ENCODE data around the gene TIGD1. TPM values are rescaled to one million over a fixed set of nuclear protein-coding genes. Genes with fewer than 3 reads are reported as not detected.
"Not testable (repeated sequence)": the region's sequence is repeated elsewhere in the genome, so short reads cannot be mapped to it uniquely, and the experiment has no call there.

TIGD1 gene
- total RNA-seq, 1 donor from 2014 or later = 1.8 TPM

DNA sequence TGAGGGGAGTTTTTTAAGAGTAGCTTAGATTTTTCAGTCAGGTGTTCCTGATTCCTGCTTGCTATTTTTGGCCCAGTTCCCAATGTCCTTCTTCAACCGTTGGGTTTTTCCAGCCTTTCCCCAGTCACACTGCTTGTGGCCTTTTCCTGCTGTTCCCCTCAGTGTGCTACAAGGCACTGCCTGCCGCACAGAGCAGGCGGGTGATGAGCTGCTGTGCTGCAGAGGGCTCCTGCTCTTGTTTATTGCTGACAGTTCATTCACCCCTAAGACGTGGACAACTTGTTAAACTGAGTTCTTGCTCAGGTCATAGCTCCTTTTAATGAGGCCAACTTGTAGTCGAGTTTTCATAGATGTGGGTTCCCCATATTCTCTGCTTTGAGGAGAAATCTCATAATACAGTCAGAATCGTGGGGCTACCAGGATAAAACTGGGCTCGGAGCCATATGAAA lies 20.7 kb upstream of the TIGD1 start:
- DNase-seq (ENCODE audit: low read depth in 2 of 2) = peak in 1 of 2 donors; percentile 83

DNA sequence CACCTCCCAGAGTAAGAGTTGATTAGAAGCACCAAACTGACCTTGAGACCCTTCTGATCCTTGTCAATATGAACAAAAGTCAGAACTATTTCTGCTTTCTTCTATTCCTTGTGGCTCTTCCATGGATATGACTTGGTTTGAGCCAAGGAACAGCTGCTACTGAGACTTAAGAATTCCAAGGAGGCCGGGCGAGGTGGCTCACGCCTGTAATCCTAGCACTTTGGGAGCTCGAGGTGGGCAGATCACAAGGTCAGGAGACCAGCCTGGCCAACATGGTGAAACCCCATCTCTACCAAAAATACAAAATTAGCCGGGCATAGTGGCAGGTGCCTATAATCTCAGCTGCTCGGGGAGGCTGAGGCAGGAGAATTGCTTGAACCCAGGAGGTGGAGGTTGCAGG lies 20.1 kb upstream of the TIGD1 start:
- not testable (repeated sequence) for DNase-seq (ENCODE audit: low read depth in 2 of 2)

DNA sequence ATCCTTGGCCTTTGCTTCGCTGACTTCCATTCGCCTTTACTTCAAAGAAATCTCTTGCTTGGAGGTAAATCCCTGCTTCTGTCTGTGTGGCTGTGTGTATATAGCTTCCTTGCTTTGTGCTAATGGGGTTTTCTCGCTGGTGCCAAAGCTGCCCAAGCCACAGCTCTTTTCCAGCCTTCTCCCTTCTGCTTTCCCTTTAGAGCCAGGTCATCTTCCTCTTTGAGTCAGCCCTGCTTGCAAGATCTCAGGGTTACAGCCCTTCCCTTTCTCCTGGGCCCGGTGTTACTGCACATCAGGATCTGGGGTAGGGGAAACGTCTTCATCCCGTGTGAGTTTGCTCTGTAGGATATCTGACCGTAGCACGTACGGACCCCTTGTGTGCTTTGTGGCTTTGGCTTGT lies 19.2 kb upstream of the TIGD1 start:
- DNase-seq (ENCODE audit: low read depth in 2 of 2) = no peak

DNA sequence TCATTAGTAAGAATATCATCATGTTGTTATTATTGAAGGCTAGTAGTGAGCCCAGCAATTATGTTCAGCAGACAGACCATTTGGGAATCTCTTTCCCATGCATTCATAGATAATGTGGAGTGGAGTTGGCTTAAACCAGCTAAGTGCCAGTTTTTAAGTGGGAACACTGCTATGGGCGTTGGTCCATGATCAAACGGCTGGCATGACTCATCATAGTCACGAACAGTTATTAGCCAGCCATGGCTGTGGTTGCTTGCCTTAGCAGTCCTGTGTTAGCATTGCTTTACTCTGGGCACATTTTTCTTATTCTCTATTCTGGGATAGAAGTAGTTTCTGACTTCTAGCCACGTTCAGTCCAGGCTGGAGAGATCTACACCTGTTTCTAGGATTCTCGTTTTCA lies 17.8 kb upstream of the TIGD1 start:
- DNase-seq (ENCODE audit: low read depth in 2 of 2) = peak in 1 of 2 donors; percentile 71

DNA sequence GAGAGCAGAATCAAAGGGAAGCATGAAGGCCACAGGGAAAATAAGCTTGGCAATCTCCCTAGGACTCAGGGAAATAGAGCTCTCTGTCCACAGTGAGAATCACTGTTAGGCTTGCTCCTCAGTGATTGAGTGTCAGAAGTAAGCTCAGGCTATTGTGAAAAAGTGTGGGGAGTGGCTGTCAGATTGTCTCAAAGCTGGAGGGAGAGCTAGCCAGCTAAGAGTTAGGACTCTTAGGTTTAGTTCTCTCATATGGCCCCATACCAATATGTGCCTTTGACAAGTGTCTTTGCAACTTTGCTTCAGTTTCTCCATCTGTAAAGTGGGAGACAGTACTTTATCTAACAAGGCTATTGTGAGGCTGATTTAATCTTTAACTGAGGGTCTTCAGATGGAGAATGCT lies 17.4 kb upstream of the TIGD1 start:
- no peak for DNase-seq (ENCODE audit: low read depth in 2 of 2)

DNA sequence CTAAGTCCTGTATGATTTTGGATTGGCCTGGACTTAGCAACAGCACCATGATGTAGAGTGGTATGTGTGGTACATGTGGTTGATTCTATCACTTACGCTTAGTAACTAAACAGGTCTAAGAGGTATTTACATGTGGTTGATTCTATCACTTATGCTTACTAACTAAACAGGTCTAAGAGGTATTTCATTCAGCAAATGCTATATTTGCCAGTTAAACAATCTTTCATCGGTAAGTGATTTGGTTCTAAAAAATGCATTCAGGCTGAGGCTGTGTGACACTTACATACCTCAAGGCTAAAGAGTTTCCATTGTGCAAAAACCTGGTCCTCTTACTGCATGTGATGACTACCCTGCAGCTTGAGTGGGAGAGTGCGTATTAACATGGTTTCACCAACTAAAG lies 13.2 kb upstream of the TIGD1 start:
- no peak for DNase-seq (ENCODE audit: low read depth in 2 of 2)

DNA sequence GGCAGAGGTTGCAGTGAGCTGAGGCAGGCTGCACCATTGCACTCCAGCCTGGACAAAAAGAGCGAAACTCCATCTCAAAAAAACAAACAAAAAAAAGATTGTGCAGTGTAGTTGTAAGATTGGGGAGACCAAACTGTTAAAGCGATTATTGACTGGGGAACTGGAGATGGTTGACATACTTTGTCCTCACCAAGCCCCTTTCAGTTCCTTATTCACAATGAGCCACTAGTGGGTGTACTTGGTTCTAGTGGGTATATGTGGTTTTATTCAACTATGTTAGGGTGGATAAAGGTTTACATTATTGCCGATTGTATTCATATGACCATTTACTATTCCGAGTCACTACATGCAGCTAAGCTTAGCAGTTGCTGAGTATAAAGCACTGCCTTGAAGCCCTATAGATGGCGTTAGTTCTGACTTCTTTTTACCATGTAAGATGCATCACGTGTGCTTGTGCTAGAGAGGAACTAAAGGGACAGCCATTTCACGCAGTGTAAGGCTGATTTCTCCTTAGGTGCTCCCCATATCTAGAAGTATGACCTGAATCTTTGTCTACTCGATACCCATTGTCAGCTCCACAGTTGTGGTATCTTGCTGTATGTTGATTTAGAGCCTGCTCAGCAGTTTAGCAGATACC lies 12.3 kb upstream of the TIGD1 start:
- no peak for DNase-seq (ENCODE audit: low read depth in 2 of 2)

DNA sequence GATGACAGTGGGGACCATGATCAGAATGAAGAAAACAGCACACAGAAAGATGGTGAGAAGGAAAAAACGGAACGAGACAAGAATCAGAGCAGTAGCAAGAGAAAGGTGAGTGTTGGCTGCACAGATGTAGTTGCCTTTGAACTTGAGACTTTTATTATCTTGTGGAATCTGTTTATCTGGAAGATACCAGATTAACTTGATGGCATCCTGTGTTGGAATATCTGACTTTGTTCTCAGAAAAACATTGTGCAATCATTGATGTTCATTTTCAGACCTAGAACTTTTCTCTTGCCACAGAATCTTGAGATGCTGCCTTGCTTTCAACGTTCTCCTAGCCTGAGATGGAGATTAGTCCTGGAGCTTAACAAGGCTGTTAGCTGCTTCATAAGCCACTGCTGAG lies 6.1 kb upstream of the TIGD1 start:
- DNase-seq (ENCODE audit: low read depth in 2 of 2) = no peak

DNA sequence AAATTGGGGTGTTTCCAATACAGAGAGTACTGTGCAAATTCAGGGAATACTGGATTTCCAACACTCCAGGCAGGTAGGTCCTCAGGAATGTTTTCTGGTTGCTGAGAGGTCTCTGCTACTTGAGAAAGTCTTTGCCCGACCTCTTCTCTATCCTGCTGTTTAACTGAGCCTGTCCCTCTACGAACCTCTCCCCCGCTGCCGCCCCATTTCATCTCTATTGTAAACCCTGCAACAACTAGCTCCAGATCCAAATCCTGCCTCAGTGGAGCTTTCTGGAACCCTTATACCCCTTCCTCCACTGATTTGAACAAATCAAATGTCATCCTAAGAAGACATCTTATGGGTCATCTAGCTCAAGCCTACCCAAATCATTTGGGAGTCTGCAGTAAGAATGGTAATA lies 1.4 kb upstream of the TIGD1 start:
- no peak for DNase-seq (ENCODE audit: low read depth in 2 of 2)

DNA sequence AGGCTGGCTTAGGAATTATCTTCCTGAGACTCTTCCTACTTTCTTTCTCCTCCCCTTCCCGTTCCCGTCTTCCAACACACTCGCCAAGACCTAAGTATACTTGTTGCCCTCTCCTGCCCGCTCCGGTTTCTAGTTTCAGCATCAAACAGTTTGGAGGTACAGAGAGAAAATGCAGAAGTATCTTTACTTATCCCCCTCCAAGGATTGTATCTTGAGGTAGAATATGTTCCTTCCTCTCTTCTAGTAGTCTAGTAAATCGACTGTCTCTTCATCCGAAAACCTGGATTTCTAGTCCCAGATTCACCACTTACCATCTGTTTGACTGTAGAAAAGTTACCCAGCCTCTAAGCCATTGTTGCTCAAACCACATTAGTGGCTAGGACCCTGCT lies 887 bp upstream of the TIGD1 start:
- no peak for DNase-seq (ENCODE audit: low read depth in 2 of 2)

DNA sequence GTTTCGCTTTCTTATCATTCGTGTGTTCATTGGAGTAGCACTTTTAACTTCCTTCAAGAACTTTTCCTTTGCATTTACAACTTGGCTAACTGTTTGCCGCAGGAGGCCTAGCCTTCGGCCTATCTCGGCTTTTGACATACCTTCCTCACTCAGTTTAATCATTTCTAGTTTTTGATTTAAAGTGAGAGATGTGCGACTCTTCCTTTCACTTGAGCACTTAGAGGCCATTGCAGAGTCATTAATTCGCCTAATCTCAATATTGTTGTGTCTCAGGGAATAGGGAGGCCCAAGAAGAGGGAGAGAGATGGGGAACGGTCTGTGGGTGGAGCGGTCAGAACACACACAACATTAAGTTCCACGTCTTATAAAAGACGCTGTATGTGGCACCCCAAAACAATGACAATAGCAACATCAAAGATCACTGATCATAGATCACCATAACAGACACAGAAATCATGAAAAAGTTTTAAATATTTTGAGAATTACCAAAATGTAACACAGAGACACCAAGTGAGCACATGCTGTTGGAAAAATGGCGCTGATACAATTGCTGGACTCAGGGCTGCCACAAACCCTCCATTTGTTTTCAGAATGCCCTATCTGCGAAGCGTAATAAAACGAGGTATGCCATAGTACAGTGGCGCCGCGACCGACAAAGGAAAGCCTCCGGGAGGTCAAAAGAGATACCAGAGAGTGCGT lies 553 bp downstream of the TIGD1 start:
- no peak for DNase-seq (ENCODE audit: low read depth in 2 of 2)

DNA sequence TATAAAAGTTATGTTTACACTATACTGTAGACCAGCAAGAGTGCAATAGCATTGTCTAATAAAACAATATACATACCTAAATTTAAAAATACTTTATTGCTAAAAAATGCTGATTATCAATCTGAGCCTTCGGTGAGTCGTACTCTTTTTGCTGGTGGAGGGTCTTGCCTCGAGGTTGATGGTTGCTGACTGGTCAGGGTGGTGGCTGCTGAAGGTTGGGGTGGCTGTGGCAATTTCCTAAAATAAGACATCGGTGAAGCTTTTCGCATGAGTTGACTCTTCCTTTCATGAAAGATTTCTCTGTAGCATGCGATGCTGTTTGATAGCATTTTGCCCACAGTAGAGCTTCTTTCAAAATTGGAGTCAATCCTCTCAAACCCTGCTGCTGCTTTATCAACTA lies 2.4 kb downstream of the TIGD1 start:
- no peak for DNase-seq (ENCODE audit: low read depth in 2 of 2)

DNA sequence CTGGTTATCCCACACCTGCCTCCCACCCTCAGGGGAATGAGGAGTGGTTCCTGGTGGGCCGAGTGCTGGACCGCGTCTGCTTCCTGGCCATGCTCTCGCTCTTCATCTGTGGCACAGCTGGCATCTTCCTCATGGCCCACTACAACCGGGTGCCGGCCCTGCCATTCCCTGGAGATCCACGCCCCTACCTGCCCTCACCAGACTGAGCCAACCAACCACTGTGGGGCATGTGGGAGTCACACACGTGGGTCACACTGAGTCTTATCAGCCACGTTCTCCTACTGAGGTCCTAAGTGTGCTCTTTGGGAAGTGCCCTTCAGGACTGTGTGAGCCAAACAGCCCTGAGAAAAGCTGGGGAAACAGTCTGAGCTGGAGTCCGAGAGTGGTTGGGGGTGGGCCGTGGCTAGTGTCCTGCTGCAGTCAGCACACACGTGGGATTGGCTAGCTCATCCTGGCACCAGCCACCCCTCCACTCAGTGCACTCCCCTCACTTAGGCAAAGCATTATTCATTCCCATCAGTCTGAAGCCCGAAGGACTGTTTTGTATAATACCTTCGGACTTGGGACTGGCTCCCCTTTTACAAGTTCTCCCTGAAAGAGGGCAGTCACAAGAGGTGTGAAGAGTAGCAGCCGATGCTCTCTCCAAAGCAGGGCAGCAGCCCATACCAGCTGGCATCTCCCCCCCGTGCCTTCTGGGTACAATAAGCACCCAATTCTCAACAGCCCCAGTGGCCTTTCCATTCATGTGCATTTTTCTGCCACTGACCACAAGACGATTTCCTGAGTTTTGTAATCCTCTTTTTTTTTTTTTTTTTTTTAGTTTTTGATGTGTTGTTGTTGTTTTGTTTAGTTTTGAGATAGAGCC lies 4.6 kb downstream of the TIGD1 start:
- no peak for DNase-seq (ENCODE audit: low read depth in 2 of 2)

DNA sequence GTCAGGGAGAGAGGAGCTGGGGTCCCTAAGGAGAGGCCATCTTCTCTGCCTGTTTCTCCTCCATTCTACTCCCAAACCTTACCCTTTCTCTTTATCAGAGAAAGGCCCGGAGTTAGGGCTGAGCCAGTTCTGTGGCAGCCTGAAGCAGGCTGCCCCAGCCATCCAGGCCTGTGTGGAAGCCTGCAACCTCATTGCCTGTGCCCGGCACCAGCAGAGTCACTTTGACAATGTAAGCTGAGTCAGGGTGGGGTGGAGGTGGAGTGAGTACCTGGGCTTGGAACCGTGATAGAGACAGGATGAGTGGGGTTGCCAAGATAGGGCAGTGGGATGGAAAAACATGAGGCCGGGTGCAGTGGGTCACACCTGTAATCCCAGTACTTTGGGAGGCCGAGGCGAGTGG lies 5.7 kb downstream of the TIGD1 start:
- no peak for DNase-seq (ENCODE audit: low read depth in 2 of 2)

DNA sequence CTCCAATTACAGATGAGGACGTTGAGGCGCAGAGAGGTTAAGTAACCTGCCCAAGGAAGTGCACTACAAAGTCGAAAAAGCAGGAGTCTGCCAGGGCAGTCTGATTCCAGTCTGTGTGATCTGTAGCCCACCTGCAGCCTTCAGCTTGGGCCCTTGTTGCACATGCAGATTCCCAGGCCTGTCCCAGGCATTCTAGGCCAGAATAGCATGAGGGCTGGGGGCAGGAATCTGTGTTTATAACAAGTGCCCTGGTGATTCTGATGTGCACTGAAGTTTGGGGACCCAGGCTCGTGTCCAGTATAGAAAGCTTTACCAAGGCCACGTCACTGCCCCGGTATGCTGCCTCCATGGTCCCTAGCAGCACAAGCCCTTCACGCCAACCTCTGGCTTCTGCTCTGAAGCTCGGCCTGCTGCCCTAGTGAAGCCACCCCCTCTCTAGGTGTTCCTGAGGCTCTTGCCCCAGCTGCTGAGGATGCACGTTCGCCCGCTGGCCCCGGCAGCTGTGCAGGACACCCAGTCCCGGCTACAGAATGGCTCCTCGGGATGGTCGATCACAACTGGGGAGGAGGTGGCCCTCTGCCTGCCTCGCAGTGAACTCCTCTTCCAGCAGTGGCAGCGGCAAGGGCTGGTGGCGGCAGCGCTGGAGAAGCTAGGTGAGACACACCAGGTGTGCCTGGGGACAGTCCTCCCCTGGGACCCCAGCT lies 6.3 kb downstream of the TIGD1 start:
- DNase-seq (ENCODE audit: low read depth in 2 of 2) = no peak

DNA sequence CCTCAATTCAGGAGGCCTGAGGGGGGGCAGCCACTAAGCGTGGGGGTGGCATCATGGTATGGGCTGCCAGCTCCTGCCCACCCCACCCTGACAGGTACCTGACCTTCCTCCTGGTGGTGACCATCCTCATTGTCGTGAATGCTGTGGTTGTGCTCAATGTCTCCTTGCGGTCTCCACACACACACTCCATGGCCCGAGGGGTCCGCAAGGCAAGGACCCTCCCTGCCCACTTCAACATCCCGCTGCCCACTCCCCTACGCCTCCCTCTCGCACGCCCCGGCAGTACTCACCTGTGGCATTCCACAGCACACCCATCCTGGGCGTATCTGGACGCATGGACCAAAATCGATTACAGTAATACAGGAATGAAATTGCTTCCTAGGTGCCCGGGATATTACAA lies 6.9 kb downstream of the TIGD1 start:
- no peak for DNase-seq (ENCODE audit: low read depth in 2 of 2)

DNA sequence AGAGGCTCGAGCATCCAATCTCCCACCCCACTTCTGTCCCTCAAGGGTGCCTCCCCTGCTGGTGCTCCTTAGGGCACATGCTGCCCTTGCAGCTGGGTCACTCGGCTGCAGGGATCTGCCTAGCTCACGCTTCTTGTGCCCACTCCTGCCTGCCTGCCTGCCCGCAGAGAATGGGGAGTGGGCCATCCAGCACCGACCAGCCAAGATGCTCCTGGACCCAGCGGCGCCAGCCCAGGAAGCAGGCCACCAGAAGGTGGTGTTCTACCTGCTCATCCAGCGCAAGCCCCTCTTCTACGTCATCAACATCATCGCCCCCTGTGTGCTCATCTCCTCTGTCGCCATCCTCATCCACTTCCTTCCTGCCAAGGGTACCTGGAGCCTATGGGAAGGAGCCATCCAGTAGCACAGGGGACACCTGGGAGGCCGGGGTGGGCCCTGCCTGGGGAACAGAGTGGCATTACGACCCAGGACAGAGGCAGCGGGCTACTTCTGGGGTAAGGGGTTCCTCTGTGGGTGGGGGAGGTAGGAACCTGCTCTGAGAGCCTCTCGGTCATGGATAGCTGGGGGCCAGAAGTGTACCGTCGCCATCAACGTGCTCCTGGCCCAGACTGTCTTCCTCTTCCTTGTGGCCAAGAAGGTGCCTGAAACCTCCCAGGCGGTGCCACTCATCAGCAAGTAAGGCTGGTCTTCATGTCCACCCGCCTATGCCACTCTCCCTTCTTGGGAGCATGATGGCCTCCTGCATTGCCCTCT lies 7.5 kb downstream of the TIGD1 start:
- DNase-seq (ENCODE audit: low read depth in 2 of 2) = no peak

DNA sequence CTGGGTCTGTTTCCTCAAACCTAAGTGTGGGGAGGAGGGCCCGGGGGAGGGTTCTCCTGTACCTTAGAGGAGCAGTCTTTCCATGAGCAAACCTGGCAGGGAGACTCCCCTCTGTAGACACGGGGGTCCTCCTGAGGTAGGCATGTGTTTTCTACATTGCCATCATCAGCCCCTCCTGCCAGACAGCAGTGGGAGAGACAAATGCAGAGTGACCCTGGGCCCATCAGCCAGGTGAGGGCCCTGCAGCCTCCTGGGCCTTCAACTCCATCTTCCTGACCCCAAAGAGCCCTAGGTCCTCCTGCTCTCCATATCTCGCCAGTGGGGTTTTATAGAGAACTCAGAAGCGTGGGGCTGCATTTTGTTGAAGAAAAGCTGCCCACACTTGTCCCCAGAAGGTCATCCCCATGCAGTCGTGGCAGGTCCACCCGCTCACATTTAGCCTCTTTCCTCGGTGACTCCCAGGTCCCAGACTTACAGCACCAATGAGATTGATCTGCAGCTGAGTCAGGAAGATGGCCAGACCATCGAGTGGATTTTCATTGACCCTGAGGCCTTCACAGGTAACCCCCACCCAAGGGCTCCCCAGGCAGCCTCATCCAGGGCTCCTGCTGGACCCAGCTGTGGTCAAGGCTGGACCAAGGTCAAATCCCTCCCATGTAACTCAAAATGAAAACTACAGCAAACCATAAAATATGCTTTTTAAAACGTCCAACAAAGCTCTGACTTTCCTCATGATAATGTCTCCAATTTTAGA lies 8.2 kb downstream of the TIGD1 start:
- no peak for DNase-seq (ENCODE audit: low read depth in 2 of 2)

DNA sequence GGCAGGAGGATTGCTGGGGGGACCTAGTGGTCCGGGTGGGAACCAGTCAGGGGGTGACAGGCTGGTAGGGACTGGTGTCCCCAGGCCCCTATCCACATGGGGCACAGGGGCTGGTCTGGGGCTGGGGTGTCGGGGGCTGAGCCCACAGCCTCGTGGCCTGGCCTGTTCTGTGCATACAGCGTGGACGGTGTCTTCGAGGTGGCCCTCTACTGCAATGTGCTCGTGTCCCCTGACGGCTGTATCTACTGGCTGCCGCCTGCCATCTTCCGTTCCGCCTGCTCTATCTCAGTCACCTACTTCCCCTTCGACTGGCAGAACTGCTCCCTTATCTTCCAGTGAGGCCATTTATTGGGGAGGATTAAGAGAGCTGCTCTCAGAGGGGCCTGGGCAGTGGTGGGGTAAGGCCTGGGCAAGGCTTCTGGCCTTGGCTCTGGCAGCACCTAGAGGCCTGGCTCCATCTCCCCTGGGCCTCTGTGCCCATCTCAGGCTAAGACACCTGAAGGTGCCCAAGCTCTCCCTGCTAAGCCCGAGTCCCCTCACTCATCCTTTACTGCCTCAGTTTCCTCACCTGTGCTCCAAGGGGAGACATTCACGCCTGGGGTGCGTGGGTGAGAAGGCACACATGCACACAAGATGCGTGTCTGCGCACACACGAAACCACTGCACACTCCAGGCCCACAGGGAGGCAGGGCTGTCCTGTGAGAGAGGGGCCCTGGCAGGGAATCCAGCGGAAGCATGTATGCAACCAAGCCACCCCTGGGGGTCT lies 9.0 kb downstream of the TIGD1 start:
- DNase-seq (ENCODE audit: low read depth in 2 of 2) = no peak

Measured in lung microvascular endothelial cell (primary cell).